GM12874 (cell line): Measurements from ENCODE around the gene RNF138.

Source experiments
- TF ChIP-seq, protein P1 (sequence below): IDR thresholded peaks from 2 replicates; pipeline ENCODE4 v1.5.1; 2011; ENCODE audit warnings: low read depth, mild to moderate bottlenecking, control low read depth, low read length, moderate library complexity; ENCODE audit not compliant: insufficient read depth

Gene RNF138

DNA sequence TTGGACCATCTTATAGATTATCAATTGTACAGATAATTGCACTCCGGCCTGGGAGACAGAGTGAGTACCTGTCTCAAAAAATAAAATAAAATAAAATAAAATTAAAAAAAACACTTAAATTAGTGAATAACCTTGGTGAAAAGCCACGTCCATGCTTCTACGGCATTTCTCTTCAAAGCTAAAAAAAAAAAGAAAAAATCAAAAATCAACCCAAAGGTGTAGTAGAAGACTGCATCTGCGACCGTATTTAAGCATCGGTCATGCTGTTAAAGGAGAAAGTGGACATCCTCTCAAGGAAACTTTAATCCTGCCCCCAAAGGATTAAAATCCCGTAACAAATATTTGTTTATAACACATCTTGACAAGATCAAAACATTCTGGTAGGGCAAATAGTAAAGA lies 350 bp upstream of the RNF138 start:
- TF ChIP-seq, protein P1, sequence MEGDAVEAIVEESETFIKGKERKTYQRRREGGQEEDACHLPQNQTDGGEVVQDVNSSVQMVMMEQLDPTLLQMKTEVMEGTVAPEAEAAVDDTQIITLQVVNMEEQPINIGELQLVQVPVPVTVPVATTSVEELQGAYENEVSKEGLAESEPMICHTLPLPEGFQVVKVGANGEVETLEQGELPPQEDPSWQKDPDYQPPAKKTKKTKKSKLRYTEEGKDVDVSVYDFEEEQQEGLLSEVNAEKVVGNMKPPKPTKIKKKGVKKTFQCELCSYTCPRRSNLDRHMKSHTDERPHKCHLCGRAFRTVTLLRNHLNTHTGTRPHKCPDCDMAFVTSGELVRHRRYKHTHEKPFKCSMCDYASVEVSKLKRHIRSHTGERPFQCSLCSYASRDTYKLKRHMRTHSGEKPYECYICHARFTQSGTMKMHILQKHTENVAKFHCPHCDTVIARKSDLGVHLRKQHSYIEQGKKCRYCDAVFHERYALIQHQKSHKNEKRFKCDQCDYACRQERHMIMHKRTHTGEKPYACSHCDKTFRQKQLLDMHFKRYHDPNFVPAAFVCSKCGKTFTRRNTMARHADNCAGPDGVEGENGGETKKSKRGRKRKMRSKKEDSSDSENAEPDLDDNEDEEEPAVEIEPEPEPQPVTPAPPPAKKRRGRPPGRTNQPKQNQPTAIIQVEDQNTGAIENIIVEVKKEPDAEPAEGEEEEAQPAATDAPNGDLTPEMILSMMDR, result no peak

DNA sequence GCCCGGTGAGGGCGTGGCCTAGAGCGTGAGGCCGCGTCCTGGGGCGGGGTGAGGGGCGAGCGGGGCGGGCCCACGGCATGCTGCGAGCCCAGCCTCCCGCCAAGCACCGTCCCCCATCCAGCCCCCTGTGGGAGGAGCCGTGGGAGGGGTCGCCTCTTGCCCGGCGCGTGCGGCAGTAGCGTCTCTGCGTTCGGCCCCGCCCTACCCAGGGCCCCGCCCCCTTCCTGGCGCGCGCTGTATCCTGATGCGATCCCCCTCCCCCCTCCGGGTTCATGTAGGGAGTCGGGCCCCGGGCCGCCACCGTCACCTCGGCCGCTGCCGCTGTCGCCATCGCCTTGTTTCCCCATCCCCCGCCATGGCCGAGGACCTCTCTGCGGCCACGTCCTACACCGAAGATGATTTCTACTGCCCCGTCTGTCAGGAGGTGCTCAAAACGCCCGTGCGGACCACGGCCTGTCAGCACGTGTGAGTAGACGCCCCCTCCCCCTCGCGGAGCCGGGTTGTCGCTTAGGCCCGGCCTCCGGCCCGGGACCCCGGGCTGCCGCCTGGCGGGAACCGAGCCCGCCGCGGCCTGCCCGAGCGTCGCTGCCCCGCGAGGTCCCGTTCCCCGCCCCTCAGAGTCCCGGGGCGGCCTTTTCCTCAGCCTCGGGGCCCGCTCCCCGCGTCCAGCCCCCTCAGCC lies 888 bp downstream of the RNF138 start:
- TF ChIP-seq, protein P1, result no peak

GRCh38 chr18:32093102-32093511 lies 1.4 kb downstream of the RNF138 start:
- TF ChIP-seq, protein P1, result no peak

DNA sequence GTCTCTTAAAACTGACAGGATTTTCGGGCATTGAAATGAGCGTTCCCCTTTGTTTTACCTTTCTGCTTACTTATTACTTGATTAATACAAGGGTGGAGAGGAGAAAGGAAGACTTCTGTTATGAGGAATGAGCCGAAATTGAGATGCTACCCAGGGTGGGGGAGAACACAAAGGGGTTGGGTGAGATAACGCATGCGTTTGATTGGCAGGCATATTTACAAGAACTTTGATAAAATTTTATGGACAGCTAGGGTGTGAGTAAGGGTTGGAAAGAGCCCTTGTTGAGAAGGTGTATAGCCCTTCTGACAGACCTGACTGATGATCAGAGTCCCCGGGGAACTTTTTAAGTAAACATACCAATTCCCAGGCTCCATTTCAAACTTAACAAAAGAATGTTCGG lies 1.8 kb downstream of the RNF138 start:
- TF ChIP-seq, protein P1, result no peak

DNA sequence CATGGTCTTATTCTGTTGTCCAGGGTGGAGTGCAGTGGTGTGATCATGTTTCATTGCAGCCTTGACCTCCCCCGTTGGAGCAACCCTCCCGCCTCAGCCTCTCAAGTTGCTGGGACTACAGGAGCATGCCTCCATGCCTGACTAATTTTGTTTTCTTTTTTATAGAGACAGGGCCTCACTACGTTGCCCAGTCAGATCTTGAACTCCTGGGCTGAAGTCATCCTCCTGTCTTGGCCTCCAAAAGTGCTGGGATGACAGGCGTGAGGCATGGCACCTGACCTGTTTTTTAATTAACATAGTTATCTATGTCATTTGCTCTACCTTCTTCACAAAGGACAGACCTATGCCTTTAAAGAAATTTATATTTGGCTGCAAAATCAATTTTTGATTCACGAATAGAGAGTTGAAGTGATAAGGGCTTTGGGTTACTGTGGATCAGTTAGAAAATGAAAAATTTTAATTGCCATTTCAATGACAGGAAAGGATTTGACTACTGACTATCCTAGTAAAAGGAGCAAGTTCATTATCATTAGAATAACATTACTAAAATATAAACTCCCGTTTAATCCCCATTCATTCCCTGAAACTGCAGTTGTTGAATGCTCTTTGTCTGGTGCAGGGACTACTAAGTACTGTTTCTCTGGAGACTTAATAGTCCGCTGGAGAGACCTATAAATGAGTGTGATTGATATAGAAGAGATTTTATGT lies 3.7 kb downstream of the RNF138 start:
- TF ChIP-seq, protein P1, result no peak

DNA sequence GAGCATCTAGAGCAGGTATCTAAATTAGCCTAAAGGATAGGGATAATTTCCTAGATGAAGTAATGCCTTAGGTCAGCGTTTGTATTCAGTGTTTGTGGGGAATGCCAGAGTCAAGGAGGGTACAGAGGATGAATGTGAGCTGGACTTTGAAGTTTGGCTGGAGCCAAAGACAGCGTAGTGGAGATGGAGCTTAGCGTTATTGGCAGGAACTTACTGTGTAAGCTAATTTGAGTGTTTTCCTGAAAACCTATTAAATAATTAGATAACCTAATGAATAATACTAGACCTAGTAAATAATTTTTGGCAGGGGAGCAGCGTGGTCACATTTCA lies 4.2 kb downstream of the RNF138 start:
- TF ChIP-seq, protein P1, result no peak

GRCh38 chr18:32096946-32097345 lies 5.3 kb downstream of the RNF138 start:
- TF ChIP-seq, protein P1, result no peak
